ENCODE data around the gene MFAP4.

The MFAP4 gene

DNA sequence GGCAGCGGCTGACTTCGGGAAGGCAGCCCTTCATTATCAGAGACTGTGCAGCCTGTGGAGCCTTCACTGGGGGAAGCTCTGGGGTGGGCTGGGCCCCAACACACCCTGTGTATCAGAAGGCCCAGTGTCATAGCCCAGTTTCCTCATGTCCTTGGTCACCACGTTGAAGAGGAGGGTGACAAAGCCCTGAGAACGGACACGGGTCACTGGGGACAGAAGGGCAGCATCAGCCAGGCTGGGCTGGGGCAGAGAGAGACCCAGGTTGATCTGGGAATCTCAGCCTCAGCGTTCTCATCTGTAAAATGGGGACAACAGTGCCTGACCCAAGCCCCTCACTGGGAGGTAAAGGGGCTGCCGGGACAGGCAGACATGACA lies 43.7 kb downstream of the MFAP4 start (continued):
- TF ChIP-seq, protein P1, sequence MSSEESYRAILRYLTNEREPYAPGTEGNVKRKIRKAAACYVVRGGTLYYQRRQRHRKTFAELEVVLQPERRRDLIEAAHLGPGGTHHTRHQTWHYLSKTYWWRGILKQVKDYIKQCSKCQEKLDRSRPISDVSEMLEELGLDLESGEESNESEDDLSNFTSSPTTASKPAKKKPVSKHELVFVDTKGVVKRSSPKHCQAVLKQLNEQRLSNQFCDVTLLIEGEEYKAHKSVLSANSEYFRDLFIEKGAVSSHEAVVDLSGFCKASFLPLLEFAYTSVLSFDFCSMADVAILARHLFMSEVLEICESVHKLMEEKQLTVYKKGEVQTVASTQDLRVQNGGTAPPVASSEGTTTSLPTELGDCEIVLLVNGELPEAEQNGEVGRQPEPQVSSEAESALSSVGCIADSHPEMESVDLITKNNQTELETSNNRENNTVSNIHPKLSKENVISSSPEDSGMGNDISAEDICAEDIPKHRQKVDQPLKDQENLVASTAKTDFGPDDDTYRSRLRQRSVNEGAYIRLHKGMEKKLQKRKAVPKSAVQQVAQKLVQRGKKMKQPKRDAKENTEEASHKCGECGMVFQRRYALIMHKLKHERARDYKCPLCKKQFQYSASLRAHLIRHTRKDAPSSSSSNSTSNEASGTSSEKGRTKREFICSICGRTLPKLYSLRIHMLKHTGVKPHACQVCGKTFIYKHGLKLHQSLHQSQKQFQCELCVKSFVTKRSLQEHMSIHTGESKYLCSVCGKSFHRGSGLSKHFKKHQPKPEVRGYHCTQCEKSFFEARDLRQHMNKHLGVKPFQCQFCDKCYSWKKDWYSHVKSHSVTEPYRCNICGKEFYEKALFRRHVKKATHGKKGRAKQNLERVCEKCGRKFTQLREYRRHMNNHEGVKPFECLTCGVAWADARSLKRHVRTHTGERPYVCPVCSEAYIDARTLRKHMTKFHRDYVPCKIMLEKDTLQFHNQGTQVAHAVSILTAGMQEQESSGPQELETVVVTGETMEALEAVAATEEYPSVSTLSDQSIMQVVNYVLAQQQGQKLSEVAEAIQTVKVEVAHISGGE (tag by site-specific recombination; conservative IDR thresholded peaks at IDR 0.05; ENCODE audit: low read depth): no peak
- TF ChIP-seq ZNF350 (tag by site-specific recombination; IDR thresholded peaks at IDR 0.05) (no peak), KLF10 (tag by site-specific recombination; IDR thresholded peaks at IDR 0.05) (no peak), SP7 (tag by site-specific recombination; IDR thresholded peaks at IDR 0.05) (no peak)

DNA sequence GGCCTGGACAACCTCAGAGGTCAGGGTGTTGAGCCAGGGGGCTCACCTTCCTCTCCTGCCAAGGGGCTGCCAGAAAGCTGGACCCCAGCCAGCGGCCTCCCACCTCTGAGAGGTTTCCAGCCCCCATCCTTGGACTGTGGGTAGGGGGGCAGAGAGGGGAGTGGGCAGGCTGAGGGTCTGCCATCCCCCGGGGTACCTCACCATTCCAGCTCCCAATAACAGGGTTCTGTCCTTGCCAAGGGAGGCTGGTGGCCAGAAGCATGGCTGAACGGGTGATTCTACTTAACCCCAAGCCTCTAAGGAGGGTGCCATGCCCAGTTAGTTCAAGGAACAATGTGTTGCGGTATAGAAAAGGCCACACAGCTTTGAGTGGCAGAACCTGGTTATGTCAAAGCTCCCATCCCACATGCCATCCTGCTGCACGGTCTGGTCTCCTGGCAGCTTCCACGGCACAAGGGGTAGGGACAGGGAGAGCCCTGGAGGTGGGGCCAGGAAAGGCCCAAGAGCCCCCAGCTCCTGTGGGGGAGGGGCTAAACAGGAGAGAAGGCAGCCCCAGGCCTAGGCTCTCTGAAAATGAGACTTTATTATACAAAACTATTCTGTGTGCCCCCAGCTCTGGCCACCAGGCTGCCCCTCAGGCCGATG lies 44.3 kb downstream of the MFAP4 start:
- ChIA-PET POLR2A (interaction anchor here (0.6 to 1.0 kb wide), 2 partner anchors 20 to 36 kb away, joined by 3 read pairs; partner anchors contain the start of gene B9D1), CTCF (interaction anchor here (0.9 kb wide), 1 partner anchor 20 kb away, joined by 3 read pairs; no protein-coding TSS in a partner anchor)
- H3K27ac ChIP-seq (ENCODE audit: extremely low read depth, low read depth, low read length): no peak overlapping the region
- H3K4me1 ChIP-seq (ENCODE audit: control insufficient read depth, insufficient read depth, low read length): peaks cover 8% of the 10 kb centered on the region
- H3K9me3 ChIP-seq (ENCODE audit: control insufficient read depth, insufficient read depth, low read depth, low read length): no peaks in the 10 kb centered on the region
- TF ChIP-seq ZNF426 (tag by site-specific recombination; IDR thresholded peaks at IDR 0.05): no peak
- no peak for TF ChIP-seq TCF7L2 (IDR thresholded peaks at IDR 0.05; ENCODE audit: borderline replicate concordance, low read depth, low read length)
- TF ChIP-seq ZNF2 (tag by site-specific recombination; IDR thresholded peaks at IDR 0.05): no peak
- no peak for TF ChIP-seq ZNF394 (tag by site-specific recombination; IDR thresholded peaks at IDR 0.05; ENCODE audit: borderline replicate concordance)
- TF ChIP-seq KLF10 (tag by site-specific recombination; IDR thresholded peaks at IDR 0.05): no peak
- no peak for TF ChIP-seq SALL2 (tag by site-specific recombination; IDR thresholded peaks at IDR 0.05; ENCODE audit: borderline replicate concordance)
- no peak for TF ChIP-seq ZSCAN23 (tag by site-specific recombination; IDR thresholded peaks at IDR 0.05)
- TF ChIP-seq, protein P2, sequence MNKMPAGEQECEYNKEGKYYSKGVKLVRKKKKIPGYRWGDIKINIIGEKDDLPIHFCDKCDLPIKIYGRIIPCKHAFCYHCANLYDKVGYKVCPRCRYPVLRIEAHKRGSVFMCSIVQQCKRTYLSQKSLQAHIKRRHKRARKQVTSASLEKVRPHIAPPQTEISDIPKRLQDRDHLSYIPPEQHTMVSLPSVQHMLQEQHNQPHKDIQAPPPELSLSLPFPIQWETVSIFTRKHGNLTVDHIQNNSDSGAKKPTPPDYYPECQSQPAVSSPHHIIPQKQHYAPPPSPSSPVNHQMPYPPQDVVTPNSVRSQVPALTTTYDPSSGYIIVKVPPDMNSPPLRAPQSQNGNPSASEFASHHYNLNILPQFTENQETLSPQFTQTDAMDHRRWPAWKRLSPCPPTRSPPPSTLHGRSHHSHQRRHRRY (tag by site-specific recombination; IDR thresholded peaks at IDR 0.05): no peak
- TF ChIP-seq, protein P3, sequence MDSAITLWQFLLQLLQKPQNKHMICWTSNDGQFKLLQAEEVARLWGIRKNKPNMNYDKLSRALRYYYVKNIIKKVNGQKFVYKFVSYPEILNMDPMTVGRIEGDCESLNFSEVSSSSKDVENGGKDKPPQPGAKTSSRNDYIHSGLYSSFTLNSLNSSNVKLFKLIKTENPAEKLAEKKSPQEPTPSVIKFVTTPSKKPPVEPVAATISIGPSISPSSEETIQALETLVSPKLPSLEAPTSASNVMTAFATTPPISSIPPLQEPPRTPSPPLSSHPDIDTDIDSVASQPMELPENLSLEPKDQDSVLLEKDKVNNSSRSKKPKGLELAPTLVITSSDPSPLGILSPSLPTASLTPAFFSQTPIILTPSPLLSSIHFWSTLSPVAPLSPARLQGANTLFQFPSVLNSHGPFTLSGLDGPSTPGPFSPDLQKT (IDR thresholded peaks at IDR 0.05; ENCODE audit: borderline replicate concordance, low read depth, low read length): no peak
- no peak for TF ChIP-seq ZNF214 (tag by site-specific recombination; IDR thresholded peaks at IDR 0.05; ENCODE audit: borderline replicate concordance)
- H3K36me3 ChIP-seq (ENCODE audit: control insufficient read depth in 2 of 2, insufficient read depth in 1 of 2, low read length in 2 of 2): peaks cover 0 to 5% of the 10 kb centered on the region in 2 experiments; a peak in 1 of 3 replicates
- no peak overlapping the region for H3K4me3 ChIP-seq (ENCODE audit: low read depth, low read length)

DNA sequence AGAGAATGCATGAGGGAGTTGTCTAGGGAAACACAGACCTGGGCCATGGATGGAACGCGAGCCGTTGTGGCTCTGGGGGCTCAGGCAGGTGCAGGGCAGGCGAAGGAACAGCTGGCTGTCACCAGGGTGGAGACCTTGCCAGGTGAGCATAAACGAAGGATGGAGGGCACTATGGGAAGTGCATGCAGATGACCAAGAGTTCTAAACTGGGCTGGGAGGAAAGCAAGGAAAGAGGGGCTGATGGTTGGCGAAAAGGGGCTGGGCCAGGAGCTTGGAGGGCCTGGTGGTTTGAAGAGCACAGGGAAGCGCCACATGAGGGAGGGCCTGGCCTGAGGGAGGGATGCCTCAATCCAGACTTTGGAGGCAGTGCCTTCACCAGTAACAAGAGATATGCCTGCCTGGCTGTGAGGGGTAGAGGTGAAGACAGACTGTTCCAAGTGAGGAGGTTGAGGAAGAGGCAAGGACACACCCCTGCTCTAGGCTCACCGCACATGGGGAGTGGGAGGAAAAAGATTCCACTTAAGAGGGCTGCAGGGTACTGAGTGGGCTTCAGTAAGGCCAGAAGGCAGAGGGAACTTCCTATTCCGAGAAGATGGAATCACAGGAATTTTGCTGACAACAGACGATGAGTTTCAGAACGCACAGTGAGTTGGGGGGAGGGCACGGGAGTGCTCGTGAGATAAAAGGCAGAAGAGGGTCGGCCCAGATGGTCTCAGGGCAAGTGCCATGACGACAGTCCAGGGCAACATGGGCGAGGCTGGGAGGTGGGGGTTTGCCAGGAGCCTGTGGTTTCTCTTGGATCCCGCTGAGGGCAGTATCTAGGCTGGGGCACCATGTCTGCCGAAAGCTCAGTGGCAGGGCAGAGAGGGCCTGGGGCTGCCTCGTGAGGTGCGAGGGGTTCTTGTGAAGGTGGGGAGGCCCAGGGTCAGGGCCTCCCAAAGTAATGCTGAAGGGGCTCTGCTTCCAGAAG lies 45.1 kb downstream of the MFAP4 start:
- Histone ChIP-seq H3K36me3 (ENCODE audit: control insufficient read depth in 2 of 2, insufficient read depth in 1 of 2, low read length in 2 of 2) (peaks cover 0 to 5% of the 10 kb centered on the region in 2 experiments; a peak in 1 of 3 replicates), H3K4me3 (ENCODE audit: low read depth, low read length) (no peak overlapping the region), H3K9me3 (ENCODE audit: control insufficient read depth, insufficient read depth, low read depth, low read length) (no peaks in the 10 kb centered on the region), H3K27ac (ENCODE audit: extremely low read depth, low read depth, low read length) (0 out of 2 replicates have a peak overlapping the region, but pooled peaks have one; percentile 2), H3K4me1 (ENCODE audit: control insufficient read depth, insufficient read depth, low read length) (peaks cover 2% of the 10 kb centered on the region)
- TF ChIP-seq ZNF600 (tag by site-specific recombination; IDR thresholded peaks at IDR 0.05): peak; percentile 49; the same call in 1 of the 2 replicates
- peak; percentile 43; the same call in 1 of the 2 replicates for TF ChIP-seq EGR2 (tag by site-specific recombination; IDR thresholded peaks at IDR 0.05; ENCODE audit: low read depth)
- no peak for TF ChIP-seq ZNF10 (tag by site-specific recombination; IDR thresholded peaks at IDR 0.05)
- POLR2A ChIA-PET: no interaction called here
- CTCF ChIA-PET: interaction anchor here (0.7 to 1.6 kb wide), 3 partner anchors 20 to 720 kb away, joined by 3 to 6 read pairs (median 3); partner anchors contain the start of gene B9D1
